ENCODE measurements around the gene CLUH.

GRCh38 chr17:2710071-2710802 is 1.3 kb downstream of the CLUH start:
- TF ChIP-seq CTCF (IDR thresholded peaks at IDR 0.05) (no peak), EZH2 (IDR thresholded peaks at IDR 0.05) (no peak), EZH2phosphoT487 (IDR thresholded peaks at IDR 0.05) (no peak)

All from neural progenitor cell (in vitro differentiated cells).